SK-N-SH (cell line): Measurements from ENCODE around the gene TBK1.

Experiments
- CTCF ChIP-seq: fragments of 200-600 bp; sonication (generic); IDR thresholded peaks from 2 replicates; pipeline ENCODE4 v1.6.1; 2017; ENCODE audit warnings: antibody characterized with exemption, mild to moderate bottlenecking, moderate library complexity
- TCF12 ChIP-seq: IDR thresholded peaks from 2 replicates; pipeline ENCODE4 v1.4.0; 2012
- ZBTB33 ChIP-seq: IDR thresholded peaks from 2 replicates; pipeline ENCODE4 v1.4.0; 2012; ENCODE audit warnings: low read depth, borderline replicate concordance

GRCh38 chr12:64496839-64497400 lies 45.0 kb downstream of the TBK1 start:
- TF ChIP-seq TCF12 (no peak), CTCF (no peak), ZBTB33 (no peak)
